Measurements from ENCODE around the gene TMPRSS12. TPM values are rescaled to one million over a fixed set of nuclear protein-coding genes. Genes with fewer than 3 reads are reported as not detected.

TMPRSS12 gene
- total RNA-seq, 1 experiment from 2014 or later = not detected

- POLR2A ChIA-PET = no interaction called here
- intact Hi-C loops (cut with micrococcal nuclease; ENCODE audit: unreplicated experiment) = no loop called here
- H3K27me3 ChIP-seq (replicated peaks; ENCODE audit: control insufficient read depth, insufficient read depth, low read length) = no peaks in the 10 kb centered on the region
- Mint-ChIP-seq H3K27ac (ENCODE audit: unreplicated experiment) (no peak overlapping the region), H3K36me3 (ENCODE audit: insufficient read depth, unreplicated experiment) (no peaks in the 10 kb centered on the region), H3K27me3 (ENCODE audit: insufficient read depth, unreplicated experiment) (no peaks in the 10 kb centered on the region), H3K4me1 (ENCODE audit: low read depth, unreplicated experiment) (no peaks in the 10 kb centered on the region), H3K9me3 (ENCODE audit: unreplicated experiment) (peaks cover 72% of the 10 kb centered on the region), H3K4me3 (ENCODE audit: unreplicated experiment) (no peak overlapping the region)
- no peak overlapping the region for H3K4me3 ChIP-seq (ENCODE audit: low read depth, low read length)
- CTCF ChIA-PET = no interaction called here
- no peak for DNase-seq
- no peak for TF ChIP-seq CTCF (IDR thresholded peaks at IDR 0.05; ENCODE audit: insufficient read depth in 1 of 2, low read depth in 1 of 2, low read length in 1 of 2, severe bottlenecking in 1 of 2, unreplicated experiment in 1 of 2)
- H3K36me3 ChIP-seq (ENCODE audit: control insufficient read depth, insufficient read depth, low read length) = no peaks in the 10 kb centered on the region
- peaks cover 37% of the 10 kb centered on the region for H3K9me3 ChIP-seq
- BruUV-seq (replicated peaks) = no TSS peak
- H3K4me1 ChIP-seq = no peaks in the 10 kb centered on the region
Observed at GRCh38 chr12:50913224-50913623, 70.5 kb downstream of the TMPRSS12 start.

GRCh38 chr12:50914872-50915484 lies 72.3 kb downstream of the TMPRSS12 start:
- H3K4me3 ChIP-seq (ENCODE audit: low read depth, low read length) = no peak overlapping the region
- no peaks in the 10 kb centered on the region for H3K4me1 Mint-ChIP-seq (ENCODE audit: low read depth, unreplicated experiment)
- H3K27ac Mint-ChIP-seq (ENCODE audit: unreplicated experiment) = no peak overlapping the region
- no peak for DNase-seq
- TF ChIP-seq CTCF (IDR thresholded peaks at IDR 0.05; ENCODE audit: insufficient read depth in 1 of 2, low read depth in 1 of 2, low read length in 1 of 2, severe bottlenecking in 1 of 2, unreplicated experiment in 1 of 2) = no peak
- H3K4me3 Mint-ChIP-seq (ENCODE audit: unreplicated experiment) = no peak overlapping the region
- CTCF ChIA-PET = interaction anchor here (0.6 kb wide), 2 partner anchors 33 to 93 kb away, joined by 5 read pairs; no protein-coding TSS in a partner anchor
- H3K27me3 Mint-ChIP-seq (ENCODE audit: insufficient read depth, unreplicated experiment) = no peaks in the 10 kb centered on the region
- H3K9me3 Mint-ChIP-seq (ENCODE audit: unreplicated experiment) = peaks cover 74% of the 10 kb centered on the region
- H3K36me3 Mint-ChIP-seq (ENCODE audit: insufficient read depth, unreplicated experiment) = no peaks in the 10 kb centered on the region
- no TSS peak for BruUV-seq (replicated peaks)
- H3K27me3 ChIP-seq (replicated peaks; ENCODE audit: control insufficient read depth, insufficient read depth, low read length) = no peaks in the 10 kb centered on the region
- POLR2A ChIA-PET = interaction anchor here (0.7 kb wide), 1 partner anchor 15 kb away, joined by 6 read pairs; no protein-coding TSS in a partner anchor
- intact Hi-C loops (cut with micrococcal nuclease; ENCODE audit: unreplicated experiment) = no loop called here
- H3K36me3 ChIP-seq (ENCODE audit: control insufficient read depth, insufficient read depth, low read length) = no peaks in the 10 kb centered on the region
- H3K4me1 ChIP-seq = no peaks in the 10 kb centered on the region
- peaks cover 37% of the 10 kb centered on the region for H3K9me3 ChIP-seq

GRCh38 chr12:50916292-50916691 lies 73.6 kb downstream of the TMPRSS12 start:
- POLR2A ChIA-PET = no interaction called here
- no peaks in the 10 kb centered on the region for H3K36me3 Mint-ChIP-seq (ENCODE audit: insufficient read depth, unreplicated experiment)
- H3K4me1 Mint-ChIP-seq (ENCODE audit: low read depth, unreplicated experiment) = no peaks in the 10 kb centered on the region
- H3K9me3 ChIP-seq = peaks cover 30% of the 10 kb centered on the region
- intact Hi-C loops (cut with micrococcal nuclease; ENCODE audit: unreplicated experiment) = no loop called here
- H3K27me3 Mint-ChIP-seq (ENCODE audit: insufficient read depth, unreplicated experiment) = no peaks in the 10 kb centered on the region
- H3K4me3 ChIP-seq (ENCODE audit: low read depth, low read length) = no peak overlapping the region
- H3K27ac Mint-ChIP-seq (ENCODE audit: unreplicated experiment) = no peak overlapping the region
- H3K9me3 Mint-ChIP-seq (ENCODE audit: unreplicated experiment) = peaks cover 65% of the 10 kb centered on the region
- no peak overlapping the region for H3K4me3 Mint-ChIP-seq (ENCODE audit: unreplicated experiment)
- no peaks in the 10 kb centered on the region for H3K36me3 ChIP-seq (ENCODE audit: control insufficient read depth, insufficient read depth, low read length)
- no peaks in the 10 kb centered on the region for H3K27me3 ChIP-seq (replicated peaks; ENCODE audit: control insufficient read depth, insufficient read depth, low read length)
- H3K4me1 ChIP-seq = no peaks in the 10 kb centered on the region
- no TSS peak for BruUV-seq (replicated peaks)
- TF ChIP-seq CTCF (IDR thresholded peaks at IDR 0.05; ENCODE audit: insufficient read depth in 1 of 2, low read depth in 1 of 2, low read length in 1 of 2, severe bottlenecking in 1 of 2, unreplicated experiment in 1 of 2) = no peak
- DNase-seq = no peak
- CTCF ChIA-PET = no interaction called here
